Measurements from ENCODE around the gene TMEM132C. TPM values are rescaled to one million over a fixed set of nuclear protein-coding genes. Genes with fewer than 3 reads are reported as not detected.

Gene TMEM132C
- total RNA-seq, 1 experiment from 2014 or later, result not detected

GRCh38 chr12:128660532-128661225 lies 393.7 kb downstream of the TMEM132C start:
- CTCF ChIA-PET, result no interaction called here
- H3K36me3 ChIP-seq (ENCODE audit: low read depth, low read length), result no peaks in the 10 kb centered on the region
- no peak for ATAC-seq

GRCh38 chr12:128661226-128661569 lies 394.2 kb downstream of the TMEM132C start:
- H3F3A ChIP-seq (ENCODE audit: low read length, unreplicated experiment), result no peaks in the 10 kb centered on the region
- H3K27ac ChIP-seq (ENCODE audit: low read length), result no peak overlapping the region
- CTCF ChIA-PET, result no interaction called here
- H3K9me3 ChIP-seq (ENCODE audit: low read length), result no peaks in the 10 kb centered on the region
- no peak for DNase-seq
- no peak overlapping the region for H2AFZ ChIP-seq (ENCODE audit: low read length)
- intact Hi-C loops (cut with micrococcal nuclease), result no loop called here
- TF ChIP-seq EZH2 (IDR thresholded peaks at IDR 0.05; ENCODE audit: low read length, unreplicated experiment) (no peak), CTCF (conservative IDR thresholded peaks at IDR 0.05; ENCODE audit: low read depth, low read length) (no peak), EZH2phosphoT487 (IDR thresholded peaks at IDR 0.05; ENCODE audit: borderline replicate concordance, low read length) (no peak)
- no peak overlapping the region for H3K9ac ChIP-seq (ENCODE audit: low read length)
- BruUV-seq (replicated peaks), result no TSS peak
- POLR2A ChIA-PET (ENCODE audit: unreplicated experiment), result no interaction called here
- no peaks in the 10 kb centered on the region for H3K4me1 ChIP-seq (ENCODE audit: insufficient read depth, low read length)
- no peaks in the 10 kb centered on the region for H3K9me2 ChIP-seq (replicated peaks; ENCODE audit: low read length)
- ATAC-seq, result no peak
- no peaks in the 10 kb centered on the region for H4K20me1 ChIP-seq (ENCODE audit: low read length)
- H3K4me2 ChIP-seq (ENCODE audit: low read length), result no peak overlapping the region
- no peak overlapping the region for H3K4me3 ChIP-seq (ENCODE audit: low read length)
- H3K36me3 ChIP-seq (ENCODE audit: low read depth, low read length), result no peaks in the 10 kb centered on the region
- H3K79me2 ChIP-seq (ENCODE audit: low read length), result no peaks in the 10 kb centered on the region
- H3K27me3 ChIP-seq (ENCODE audit: low read length), result peaks cover 2% of the 10 kb centered on the region; the same call in 1 of the 2 replicates

More at GRCh38 chr12:128660532-128661225, 393.7 kb downstream of the TMEM132C start:
- Histone ChIP-seq H3K4me2 (ENCODE audit: low read length) (no peak overlapping the region), H3F3A (ENCODE audit: low read length, unreplicated experiment) (no peaks in the 10 kb centered on the region), H3K9ac (ENCODE audit: low read length) (no peak overlapping the region), H3K27ac (ENCODE audit: low read length) (no peak overlapping the region), H3K9me2 (replicated peaks; ENCODE audit: low read length) (no peaks in the 10 kb centered on the region), H3K4me3 (ENCODE audit: low read length) (no peak overlapping the region), H3K27me3 (ENCODE audit: low read length) (peaks cover 6% of the 10 kb centered on the region; the same call in 1 of the 2 replicates), H2AFZ (ENCODE audit: low read length) (no peak overlapping the region), H3K4me1 (ENCODE audit: insufficient read depth, low read length) (no peaks in the 10 kb centered on the region), H3K79me2 (ENCODE audit: low read length) (no peaks in the 10 kb centered on the region), H4K20me1 (ENCODE audit: low read length) (no peaks in the 10 kb centered on the region), H3K9me3 (ENCODE audit: low read length) (no peaks in the 10 kb centered on the region)
- TF ChIP-seq CTCF (conservative IDR thresholded peaks at IDR 0.05; ENCODE audit: low read depth, low read length) (no peak), EZH2phosphoT487 (IDR thresholded peaks at IDR 0.05; ENCODE audit: borderline replicate concordance, low read length) (no peak), EZH2 (IDR thresholded peaks at IDR 0.05; ENCODE audit: low read length, unreplicated experiment) (no peak)
- DNase-seq, result no peak
- intact Hi-C loops (cut with micrococcal nuclease), result no loop called here
- no TSS peak for BruUV-seq (replicated peaks)
- POLR2A ChIA-PET (ENCODE audit: unreplicated experiment), result no interaction called here

GRCh38 chr12:128662101-128662500 lies 395.1 kb downstream of the TMEM132C start:
- POLR2A ChIA-PET (ENCODE audit: unreplicated experiment), result no interaction called here
- ATAC-seq (no peak), DNase-seq (no peak)
- Histone ChIP-seq H3K36me3 (ENCODE audit: low read depth, low read length) (no peaks in the 10 kb centered on the region), H4K20me1 (ENCODE audit: low read length) (no peaks in the 10 kb centered on the region), H3F3A (ENCODE audit: low read length, unreplicated experiment) (no peaks in the 10 kb centered on the region), H3K27ac (ENCODE audit: low read length) (no peak overlapping the region), H3K27me3 (ENCODE audit: low read length) (no peaks in the 10 kb centered on the region), H3K9me3 (ENCODE audit: low read length) (no peaks in the 10 kb centered on the region), H3K9me2 (replicated peaks; ENCODE audit: low read length) (no peaks in the 10 kb centered on the region), H3K4me1 (ENCODE audit: insufficient read depth, low read length) (no peaks in the 10 kb centered on the region), H3K4me3 (ENCODE audit: low read length) (no peak overlapping the region), H3K9ac (ENCODE audit: low read length) (no peak overlapping the region), H3K4me2 (ENCODE audit: low read length) (no peak overlapping the region), H3K79me2 (ENCODE audit: low read length) (no peaks in the 10 kb centered on the region), H2AFZ (ENCODE audit: low read length) (no peak overlapping the region)
- intact Hi-C loops (cut with micrococcal nuclease), result no loop called here
- no TSS peak for BruUV-seq (replicated peaks)
- TF ChIP-seq EZH2phosphoT487 (IDR thresholded peaks at IDR 0.05; ENCODE audit: borderline replicate concordance, low read length) (no peak), EZH2 (IDR thresholded peaks at IDR 0.05; ENCODE audit: low read length, unreplicated experiment) (no peak), CTCF (conservative IDR thresholded peaks at IDR 0.05; ENCODE audit: low read depth, low read length) (no peak)
- CTCF ChIA-PET, result no interaction called here
